GM21367 (cell line): Measurements from ENCODE around the gene KRTAP5-6.
"Not testable (repeated sequence)": the region's sequence is repeated elsewhere in the genome, so short reads cannot be mapped to it uniquely, and the experiment has no call there.

ENCODE experiments used
- ATAC-seq: cut with Tn5 transposase; IDR thresholded peaks from one replicate; pipeline ENCODE4 v1.9.1; 2021; ENCODE audit not compliant: unreplicated experiment

Gene KRTAP5-6

DNA sequence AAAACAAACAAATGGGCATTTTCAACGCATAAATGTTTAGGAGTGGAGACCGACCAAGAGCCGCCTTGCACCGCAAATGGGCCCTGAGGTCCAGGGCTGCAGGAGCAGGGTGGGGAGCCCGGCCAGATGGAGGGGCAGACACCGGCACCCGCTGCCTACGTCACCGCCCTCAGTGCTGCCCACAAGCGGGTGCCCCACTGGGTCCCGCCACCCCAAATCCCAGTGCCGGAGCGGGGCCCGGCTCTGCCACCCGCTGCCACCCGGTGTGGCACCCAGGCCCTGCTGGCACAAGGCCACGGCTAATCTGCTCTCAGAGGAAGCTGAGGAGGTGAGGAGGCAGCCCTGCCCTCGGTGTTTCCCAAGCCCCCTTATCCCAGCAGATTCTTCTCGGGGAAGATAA is 13.8 kb upstream of the KRTAP5-6 start:
- ATAC-seq: not testable (repeated sequence)

DNA sequence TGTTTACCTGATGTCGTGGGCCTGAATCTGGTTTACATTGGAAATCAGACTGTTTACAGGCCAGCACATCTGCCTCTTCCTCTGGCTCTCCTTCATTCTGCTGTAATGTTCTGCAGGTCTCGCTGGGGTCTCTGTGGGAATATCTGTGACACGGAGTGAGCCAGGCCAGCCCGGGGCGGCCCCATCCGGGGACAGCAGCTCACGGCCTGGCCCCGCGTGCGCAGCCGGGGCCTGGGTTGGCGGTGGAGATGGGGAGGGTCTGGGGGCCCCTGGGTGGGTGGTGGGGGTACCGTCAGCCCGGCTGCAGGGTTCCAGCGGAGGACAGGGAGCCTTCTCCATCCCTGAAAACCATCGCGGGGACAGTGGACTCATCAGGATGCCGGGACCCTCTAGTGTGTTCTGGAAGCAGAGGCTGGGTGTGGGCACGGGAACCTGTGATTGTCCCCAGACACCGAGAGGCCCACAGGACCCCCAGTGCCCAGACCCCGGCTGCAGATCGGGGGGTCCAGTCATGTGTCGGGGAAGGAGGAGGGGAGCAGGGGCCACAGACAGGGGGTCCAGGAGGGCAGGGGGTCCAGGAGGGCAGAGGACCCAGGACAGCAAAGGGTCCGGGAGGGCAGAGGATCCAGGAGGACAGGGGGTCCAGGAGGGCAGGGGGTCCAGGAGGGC is 13.0 kb upstream of the KRTAP5-6 start:
- not testable (repeated sequence) for ATAC-seq

DNA sequence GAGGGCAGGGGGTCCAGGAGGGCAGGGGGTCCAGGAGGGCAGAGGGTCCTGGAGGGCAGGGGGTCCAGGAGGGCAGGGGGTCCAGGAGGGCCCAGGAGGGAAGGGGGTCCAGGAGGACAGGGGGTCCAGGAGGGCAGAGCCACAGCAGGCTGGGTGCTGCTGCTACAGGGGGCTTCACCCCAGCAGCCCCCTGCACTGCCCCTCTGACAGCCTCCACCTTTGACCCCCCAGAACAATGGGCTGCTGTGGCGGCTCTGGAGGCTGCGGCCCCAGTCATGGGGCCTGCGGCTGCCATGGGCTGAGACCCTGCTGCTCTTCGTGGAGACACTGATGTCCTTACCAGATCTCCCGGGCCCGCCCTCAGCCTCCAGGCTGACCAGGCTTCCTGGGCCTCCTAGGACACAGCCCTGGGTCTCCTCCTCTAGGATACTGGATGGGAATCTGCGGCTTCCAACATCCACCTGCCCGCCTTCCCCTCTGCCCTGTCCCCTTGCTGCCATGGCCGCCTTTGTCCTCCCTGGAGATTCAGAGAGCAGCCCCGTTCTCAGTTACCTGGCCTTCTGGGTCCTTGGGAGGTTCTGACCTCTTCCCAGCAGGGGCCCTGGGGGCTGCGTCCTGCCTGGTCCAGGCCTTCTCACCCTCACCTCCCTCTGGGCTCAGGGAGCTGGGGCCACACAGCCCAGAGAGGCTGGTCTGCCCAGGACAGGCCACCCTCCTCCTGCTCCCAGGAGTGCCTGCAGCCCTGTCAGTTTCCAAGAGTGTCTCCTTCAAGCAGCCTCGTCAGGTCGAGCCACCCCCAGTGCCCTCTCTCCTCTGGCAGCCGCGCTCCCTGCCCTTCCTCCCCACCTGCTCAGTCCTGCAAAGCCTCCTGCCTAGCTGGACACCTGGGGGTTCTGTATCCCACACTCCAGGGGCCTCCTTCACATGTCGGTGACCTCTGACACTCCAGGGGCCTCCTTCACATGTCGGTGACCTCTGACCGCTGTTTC is 11.8 kb upstream of the KRTAP5-6 start:
- not testable (repeated sequence) for ATAC-seq

DNA sequence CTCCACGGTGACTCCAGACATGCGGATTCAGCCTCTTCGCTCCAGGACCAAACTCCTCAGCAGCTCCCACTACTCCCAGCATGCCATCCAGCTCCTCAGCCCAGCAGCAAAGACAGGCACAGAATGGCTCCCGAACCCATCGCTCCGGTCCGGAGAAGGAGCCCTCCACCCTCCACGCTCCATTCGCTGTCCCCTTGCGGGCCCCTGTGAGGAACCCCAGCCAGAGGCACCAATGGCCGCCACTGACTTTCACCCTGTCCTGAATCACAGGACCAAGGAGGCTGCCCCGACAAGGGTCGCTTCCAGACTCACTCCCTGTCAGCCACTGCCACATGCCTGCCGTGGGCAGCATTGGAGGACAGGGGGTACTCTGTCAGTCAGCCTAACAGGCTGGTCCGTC is 10.8 kb upstream of the KRTAP5-6 start:
- ATAC-seq: not testable (repeated sequence)

DNA sequence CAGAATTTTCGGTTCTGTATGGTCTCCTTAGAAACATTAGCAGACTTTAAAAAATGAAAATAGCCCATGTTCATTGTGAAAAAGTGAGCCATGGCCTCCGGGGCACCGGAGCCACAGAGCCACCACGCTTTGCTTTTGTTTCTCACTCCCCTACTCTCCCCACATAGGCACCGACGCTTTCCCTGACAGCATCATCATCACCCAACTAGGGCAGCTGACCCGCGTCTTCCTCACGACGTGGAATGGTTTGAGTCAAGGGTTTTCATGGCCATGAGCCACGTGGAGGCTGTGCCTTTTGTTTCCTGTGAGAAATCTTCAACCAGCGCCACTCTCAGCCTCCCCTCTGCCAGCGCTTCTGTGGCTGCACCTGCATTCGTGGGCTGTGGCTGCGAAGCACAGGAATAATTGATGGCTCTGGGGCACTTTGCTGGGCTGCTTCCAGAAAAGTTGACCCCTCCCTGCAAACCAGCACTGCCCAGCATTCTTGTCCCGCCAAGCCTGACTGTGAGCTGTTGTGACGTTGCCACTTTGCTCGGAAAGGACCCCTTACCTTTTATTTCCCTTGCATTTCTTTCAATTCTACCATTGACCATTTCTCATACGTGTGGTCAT is 8.6 kb upstream of the KRTAP5-6 start:
- not testable (repeated sequence) for ATAC-seq

DNA sequence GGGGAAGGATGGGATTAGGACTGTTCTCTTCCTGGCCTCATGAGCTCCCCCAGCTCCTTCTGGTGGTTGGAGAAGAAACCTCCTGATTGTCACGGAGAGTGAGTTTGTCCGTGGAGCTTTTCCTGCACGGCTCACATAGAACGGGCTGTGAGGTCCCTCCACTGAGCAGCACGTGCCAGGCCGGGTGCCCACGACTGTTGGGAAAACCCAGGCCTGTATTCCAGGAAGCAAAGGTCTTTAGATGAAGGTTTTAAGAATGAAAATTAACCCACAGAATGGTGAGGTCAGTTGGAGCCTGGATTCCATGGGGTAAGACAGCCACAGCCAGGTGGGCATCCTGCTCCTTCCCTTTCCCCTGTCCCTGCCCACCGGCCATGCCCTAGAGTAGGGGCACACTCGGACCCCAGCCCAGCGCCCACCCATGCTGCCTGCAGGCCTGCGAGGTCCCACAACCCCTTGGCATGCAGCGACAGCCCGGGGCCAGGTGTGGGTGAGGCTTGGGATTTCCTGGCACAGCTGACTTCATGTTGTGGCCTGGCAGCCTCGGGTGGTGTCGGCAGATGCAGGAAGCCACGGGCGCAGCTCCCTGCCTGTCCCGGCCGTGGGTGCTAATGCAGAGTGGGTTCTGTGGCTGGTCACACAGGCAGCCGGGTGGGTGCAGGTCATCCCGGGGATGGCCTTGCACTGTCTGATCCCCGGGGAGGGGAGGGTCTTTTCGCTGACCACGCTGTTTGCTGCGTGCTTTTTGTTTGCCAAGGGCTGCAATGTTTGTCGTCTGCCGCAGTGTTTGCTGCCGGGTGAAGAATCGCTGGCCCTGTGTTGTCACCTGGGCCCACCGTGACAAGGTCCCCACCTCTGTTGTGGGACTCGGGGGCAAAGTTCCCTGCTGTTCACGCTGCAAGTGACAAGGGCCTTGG is 7.5 kb upstream of the KRTAP5-6 start:
- not testable (repeated sequence) for ATAC-seq

DNA sequence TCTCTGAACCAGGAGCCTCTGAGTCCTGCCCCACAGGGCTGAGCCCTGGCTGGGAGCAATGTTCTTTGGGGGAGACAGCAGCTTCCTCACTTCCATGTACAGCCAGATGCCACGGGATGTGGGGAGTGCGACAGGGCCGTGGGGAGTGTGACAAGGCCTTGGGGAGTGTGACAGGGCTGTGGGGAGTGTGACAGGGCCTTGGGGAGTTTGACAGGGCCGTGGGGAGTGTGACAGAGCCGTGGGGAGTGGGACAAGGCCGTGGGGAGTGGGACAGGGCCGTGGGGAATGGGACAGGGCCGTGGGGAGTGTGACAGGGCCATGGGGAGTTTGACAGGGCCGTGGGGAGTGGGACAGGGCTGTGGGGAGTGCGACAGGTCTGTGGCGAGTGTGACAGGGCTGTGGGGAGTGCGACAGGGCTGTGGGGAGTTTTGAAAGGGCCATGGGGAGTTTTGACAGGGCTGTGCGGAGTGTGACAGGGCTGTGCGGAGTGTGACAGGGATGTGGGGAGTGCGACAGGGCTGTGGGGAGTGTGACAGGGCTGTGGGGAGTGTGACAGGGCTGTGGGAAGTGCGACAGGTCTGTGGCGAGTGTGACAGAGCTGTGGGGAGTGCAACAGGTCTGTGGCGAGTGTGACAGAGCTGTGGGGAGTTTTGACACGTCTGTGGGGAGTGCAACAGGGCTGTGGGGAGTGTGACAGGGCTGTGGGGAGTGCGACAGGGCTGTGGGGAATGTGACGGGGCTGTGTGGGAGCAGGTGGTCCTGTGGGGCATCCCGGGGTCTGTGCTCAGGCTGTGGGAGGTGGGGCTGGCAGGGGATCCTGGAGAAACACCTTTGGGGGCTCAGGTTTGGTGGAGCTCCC is 6.6 kb upstream of the KRTAP5-6 start:
- no peak for ATAC-seq

DNA sequence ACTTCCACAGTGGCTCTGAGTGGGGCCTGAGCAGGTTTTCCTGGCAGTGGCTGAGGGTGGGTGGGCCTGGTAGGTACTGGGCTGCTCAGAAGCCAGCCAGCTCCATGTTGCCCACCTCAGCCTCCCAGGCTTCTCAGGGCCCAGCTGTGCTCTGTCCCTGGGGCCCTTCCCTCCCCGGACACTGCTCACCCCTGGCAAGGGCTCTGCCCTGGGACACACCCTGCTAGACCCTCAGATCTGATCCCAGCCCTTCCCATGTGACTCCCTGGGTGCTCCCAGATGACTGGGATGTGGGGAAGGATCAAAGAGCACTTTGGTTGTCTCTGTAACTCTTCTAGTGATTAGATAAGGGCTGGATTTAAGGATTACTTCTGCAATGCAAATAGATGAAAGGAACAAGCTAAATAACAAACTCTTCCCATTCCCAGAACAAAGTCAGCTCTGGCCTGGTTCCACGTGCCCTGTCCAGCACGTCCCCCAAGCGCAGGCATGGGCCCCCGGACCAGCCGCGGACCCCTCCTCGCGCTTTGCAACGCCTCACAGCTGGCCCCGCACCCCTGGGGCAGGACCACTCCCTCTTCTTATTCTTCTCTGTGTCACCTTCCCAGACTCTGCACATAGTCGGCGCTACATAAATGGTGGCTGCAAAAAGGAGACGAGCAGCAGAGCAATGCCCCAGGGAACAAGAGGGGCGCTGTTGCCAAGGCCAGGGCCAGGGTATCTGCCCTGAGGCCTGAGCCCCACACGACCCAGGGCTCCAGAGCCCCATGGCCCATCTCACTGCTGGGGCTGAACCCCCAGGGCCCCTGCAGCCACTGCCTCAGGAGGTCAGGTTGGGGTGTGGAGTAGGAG is 5.7 kb upstream of the KRTAP5-6 start:
- no peak for ATAC-seq

DNA sequence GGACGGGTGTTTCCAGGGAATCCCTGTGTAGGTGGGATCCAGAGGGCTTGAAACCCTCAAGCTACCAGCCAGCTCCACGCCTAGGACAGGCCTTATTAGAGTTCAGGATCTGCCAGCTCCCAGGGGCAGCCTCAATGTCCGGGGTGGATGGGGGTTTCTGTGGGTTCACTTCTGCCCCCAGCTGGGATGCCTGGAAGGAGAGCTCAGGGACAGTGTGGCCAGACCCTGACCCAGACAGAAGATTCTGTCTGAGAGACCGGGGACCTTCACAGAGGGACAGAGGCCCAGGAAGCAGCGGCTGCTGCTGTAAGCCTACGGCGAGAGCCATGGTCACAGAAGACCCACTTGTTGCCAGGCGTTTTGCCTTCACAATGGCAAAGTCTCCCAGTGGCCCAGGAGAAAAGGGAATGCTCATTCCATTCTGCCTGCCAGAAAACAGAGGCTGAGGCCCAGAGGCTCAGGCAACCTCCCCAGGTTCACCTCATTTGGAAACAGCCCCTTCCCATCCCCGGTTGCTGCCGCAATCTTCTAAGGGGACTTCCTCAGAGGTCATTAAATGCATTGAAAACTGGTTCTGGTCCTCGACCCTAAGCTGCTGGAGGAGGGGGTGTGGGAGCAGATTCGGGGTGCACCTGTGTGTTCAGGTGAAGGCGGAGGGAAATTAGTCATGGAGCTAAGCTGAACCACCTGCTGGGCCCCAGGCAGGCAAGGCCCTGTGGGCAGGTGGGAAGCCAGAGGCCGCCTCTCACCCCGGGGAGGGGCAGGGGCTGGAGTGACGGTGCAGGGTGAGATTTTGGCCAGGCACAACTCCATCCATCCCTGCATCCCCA is 4.9 kb upstream of the KRTAP5-6 start:
- no peak for ATAC-seq

DNA sequence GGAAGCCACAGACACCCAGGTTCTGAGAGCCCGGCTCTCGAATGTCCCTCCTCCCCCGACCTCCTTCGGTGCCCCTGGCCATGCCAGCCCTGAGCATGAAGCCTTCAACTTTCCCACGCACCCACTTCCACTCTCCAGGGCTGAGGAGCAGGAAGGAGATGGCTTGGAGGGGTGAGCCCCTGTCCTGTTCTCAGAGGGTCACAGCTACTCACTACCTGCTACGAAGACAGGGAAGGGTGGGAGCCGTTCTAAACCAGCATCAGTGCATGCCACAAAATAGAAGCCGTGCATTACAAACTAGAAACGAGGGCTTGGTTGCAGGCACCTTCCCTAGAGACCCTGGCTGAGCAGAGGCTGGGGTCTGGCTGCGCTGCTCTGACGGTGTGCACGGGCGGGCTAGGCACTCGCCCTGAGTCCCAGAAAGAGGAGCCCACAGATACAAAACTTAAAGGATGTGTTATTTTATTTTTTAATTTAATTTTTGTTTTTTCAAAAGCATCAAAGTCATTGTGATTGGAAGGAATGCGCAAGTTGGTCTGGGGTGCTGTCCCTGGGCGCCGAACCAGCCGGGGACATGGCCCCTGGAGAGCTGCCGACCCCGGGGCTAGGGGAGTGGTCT is 4.2 kb upstream of the KRTAP5-6 start:
- no peak for ATAC-seq

DNA sequence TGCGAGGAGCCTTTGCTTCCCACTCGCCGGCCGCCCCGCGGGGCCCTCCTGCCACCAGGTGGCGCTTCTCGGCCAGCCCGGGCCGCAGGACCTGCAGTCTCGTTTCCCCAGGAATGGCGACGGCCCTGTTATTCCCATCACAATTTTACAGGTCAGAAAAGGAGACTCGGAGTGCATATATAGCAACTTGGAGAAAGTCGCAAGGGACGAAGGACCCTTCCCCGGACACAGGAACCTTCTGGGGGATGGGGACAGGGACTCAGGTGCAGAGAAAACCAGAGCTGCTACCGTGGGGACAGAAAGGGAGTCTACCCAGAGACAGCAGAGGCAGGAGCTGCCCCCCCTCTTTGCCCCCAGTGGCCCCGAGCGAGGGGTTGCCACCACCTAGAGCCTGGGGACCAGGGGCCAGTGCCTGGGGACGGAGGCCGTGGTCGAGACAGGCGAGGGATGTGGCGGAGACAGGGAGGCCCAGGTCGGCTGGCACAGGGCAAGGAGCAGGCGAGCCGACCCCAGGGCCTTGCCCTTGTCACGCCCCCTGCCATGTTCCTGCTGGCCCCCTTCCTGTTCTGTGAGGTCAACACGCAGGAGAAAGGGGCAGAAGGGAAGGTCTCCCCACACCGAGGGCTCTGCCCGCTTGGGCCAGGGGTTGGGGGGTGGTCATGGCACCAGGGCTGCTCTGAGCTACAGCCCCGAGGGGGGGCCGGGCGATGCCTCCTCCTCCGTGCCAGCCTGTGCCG is 3.5 kb upstream of the KRTAP5-6 start:
- no peak for ATAC-seq

DNA sequence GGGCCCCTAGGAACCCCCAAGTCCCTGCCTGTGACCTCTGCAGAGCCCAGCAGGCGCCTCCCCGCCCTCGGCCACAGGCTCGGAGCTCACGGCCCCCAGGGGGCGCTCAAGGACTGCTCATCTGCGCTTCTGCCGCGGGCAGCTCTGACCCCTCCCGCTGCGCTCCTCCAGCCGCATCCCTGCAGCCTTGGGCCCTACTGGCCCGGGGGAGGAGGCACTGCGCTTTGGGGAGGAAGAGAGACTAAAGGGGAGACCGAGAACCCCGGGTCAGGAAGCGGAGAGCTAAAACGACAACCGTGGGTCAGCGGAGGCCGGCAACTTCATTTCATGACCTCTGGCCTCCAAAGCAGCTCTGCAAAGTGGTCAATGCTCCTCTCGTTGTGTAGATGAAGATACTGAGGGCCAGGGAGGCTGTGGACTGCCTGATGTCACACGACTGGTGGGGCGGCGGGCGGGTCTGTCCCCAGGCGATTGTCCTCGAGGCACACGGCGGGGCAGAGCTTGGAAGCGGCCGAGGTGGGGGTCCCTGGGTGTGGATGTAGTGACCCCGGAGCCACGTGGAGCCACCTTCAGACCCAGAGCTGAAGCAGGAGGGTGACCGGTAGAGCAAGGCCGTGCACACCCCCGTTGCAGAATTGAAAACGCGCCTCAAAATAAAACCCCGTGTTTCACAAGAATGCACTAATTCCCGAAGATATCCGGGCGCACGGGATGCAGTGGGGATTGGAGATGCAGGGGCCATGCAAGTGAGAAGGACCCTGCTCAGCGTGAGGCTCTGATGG is 2.7 kb upstream of the KRTAP5-6 start:
- no peak for ATAC-seq

DNA sequence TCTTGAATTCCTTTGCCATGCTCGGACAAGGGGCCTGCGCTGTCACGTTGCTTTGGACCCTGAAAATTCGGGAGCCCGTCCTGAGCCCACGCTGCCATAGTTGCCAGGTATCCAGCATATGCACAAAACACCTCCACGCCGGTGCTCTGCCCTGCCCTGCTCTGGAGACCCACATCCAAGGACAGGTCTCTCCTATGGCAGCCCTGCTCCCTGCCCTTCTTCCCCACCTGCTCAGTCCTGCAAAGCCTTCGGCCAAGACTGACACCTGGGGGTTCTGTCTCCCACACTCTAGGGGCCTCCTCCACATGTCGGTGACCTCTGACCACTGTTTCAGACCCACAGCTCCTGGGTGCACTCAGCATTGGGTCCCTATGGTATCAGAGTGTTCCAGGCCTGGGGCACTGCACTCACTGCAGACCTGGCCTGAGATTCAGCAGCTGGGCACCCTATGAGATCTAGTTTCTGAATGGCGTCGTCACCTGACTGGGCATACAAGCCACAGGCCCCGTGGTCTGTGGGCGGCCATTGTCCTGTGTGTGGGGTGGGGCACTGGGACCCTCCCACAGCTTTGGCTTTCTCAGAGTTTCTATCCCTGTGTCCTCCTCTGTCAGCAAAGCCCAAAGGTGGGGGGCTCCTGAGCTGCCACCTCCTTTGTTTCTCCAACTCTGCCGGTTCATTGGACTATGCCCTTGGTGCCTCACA is 2.0 kb upstream of the KRTAP5-6 start:
- no peak for ATAC-seq

DNA sequence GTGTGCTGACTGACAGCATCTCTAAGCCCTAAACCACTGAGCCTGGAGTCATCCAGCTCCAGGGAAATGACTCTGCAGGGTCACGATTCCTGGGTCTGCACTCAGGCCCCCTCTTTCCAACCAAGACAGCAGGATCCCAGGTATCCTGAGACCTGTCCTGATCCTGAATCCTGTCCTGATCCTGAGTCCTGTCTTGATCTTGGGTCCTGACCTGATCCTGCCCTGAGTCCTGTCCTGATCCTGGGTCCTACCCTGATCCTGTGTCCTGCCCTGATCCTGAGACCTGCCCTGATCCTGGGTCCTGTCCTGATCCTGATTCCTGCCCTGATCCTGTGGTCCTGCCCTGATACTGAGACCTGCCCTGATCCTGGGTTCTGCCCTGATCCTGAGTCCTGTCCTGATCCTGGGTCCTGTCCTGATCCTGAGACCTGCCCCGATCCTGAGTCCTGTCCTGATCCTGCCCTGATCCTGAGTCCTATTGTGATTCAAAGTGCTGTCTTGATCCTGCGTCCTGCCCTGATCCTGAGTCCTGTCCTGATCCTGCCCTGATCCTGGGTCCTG is 1.4 kb upstream of the KRTAP5-6 start:
- ATAC-seq: no peak

DNA sequence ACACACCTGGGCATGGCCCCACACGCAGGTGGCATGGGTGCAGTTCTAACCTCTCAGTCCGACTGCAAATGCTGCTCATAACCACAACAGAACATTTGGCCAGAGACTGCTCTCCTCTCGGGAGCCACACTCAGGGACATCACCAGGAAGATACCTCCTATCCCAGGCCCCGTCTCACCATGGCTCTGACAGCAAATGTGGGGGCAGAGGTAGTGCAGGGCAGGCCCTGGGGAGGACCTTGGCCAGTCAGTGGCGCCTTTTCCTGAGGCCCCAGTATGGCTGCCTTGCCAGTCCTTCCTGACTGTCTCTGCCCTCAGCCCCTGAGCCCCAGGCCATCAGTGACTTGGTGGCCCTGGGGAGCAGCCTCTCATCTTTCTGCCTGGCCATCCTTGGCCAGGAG is 2.8 kb downstream of the KRTAP5-6 start:
- ATAC-seq: no peak
